Esophagus squamous epithelium (tissue), 5 donors: Measurements from ENCODE around the gene RGS3. TPM values are rescaled to one million over a fixed set of nuclear protein-coding genes. Genes with fewer than 3 reads are reported as not detected.

Experiments used
- DNase-seq: peaks from one replicate; lab custom pipeline; 2025; lab: John Stamatoyannopoulos, UW
- H3K27ac ChIP-seq, 4 donors: fragments of 200-600 bp; sonication (generic); one replicate each; pipeline ENCODE4 v1.5.1; 2016 to 2019; ENCODE audit warnings: mild to moderate bottlenecking in 1 of 4
- H3K27me3 ChIP-seq, 4 donors: fragments of 200-600 bp; sonication (generic); 1 replicate in 3 of 4; 2 replicates in 1 of 4; pipeline versions ENCODE4 v1.5.1 to v1.6.0; 2017 to 2021; ENCODE audit warnings: antibody characterized with exemption in 1 of 4
- H3K36me3 ChIP-seq, 3 donors: fragments of 200-600 bp; sonication (generic); one replicate each; pipeline ENCODE4 v1.5.1; 2016 to 2019
- H3K4me1 ChIP-seq, 3 donors: fragments of 200-600 bp; sonication (generic); one replicate each; pipeline ENCODE4 v1.5.1; 2017 to 2019
- H3K4me3 ChIP-seq, 4 donors: fragments of 200-600 bp; sonication (generic); 1 replicate in 3 of 4; 2 replicates in 1 of 4; pipeline ENCODE4 v1.5.1; 2016 to 2019; ENCODE audit warnings: mild to moderate bottlenecking in 2 of 4, moderate library complexity in 1 of 4
- H3K9me3 ChIP-seq, 3 donors: fragments of 200-600 bp; sonication (generic); one replicate each; pipeline ENCODE4 v1.5.1; 2016 to 2019
- POLR2A ChIP-seq, 4 donors: fragments of 450-650 bp; IDR thresholded peaks; one replicate each; pipeline ENCODE4 v1.6.1; 2017; ENCODE audit warnings: antibody characterized with exemption in 4 of 4, mild to moderate bottlenecking in 4 of 4, moderate library complexity in 3 of 4
- WGBS, 2 donors: methylation state at CpG; one replicate each; pipeline ENCODE4 v1.1.5; 2018; 5-methylcytosine and 5-hydroxymethylcytosine counted together
- intact Hi-C: fragments of 100-400 bp; cut with DNase I; formaldehyde crosslinking; loops from one replicate; pipeline ENCODE4 v1.15.0; 2022
- total RNA-seq, 4 donors: library from RNA; depleted of rRNA; stranded (reverse); fragments of >200 nt; gene quantifications; one replicate each; pipeline ENCODE4 v1.1.0, GENCODE V29; 2016
- TF ChIP-seq, protein P1 (sequence below), 6 experiments: fragments of 450-650 bp in 4 of 6; fragments of 200-600 bp in 2 of 6; sonication (generic) in 2 of 6; IDR thresholded peaks; one replicate each; pipeline ENCODE4 v1.5.1; 2016 to 2019; ENCODE audit warnings: antibody characterized with exemption in 6 of 6, mild to moderate bottlenecking in 4 of 6, moderate library complexity in 4 of 6
- donor health status: DM: yes; HTN: yes; CAD: no.

RGS3 gene
- total RNA-seq, 4 donors from 2014 or later: 9.7 to 16.3 (median 12.7) TPM

DNA sequence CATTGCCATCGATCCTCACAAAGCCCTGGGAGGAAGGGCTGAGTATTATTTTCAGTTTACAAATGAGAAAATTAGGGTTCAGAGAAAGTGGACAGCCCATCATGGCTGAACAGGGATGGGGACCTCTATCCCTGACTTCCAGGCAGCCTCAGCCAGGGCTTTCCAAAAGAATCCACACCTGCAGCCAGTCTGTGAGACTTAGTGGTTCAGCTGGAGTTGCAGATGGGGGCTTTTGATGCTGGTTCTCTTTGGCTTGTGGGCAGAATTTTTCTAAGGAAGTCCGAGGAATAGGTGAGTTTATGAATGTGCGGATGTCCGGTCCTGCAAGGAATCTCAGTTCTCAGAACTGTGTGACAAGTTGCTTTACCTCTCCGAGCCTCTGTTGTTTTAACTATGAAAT, 138.1 kb downstream of the RGS3 start:
- Histone ChIP-seq H3K27me3 (no peaks in the 10 kb centered on the region), H3K27ac (peak overlapping the region in 1 of 4 donors; percentile 40), H3K4me1 (peaks cover 8 to 51% (median 30%) of the 10 kb centered on the region in 3 donors), H3K36me3 (peaks cover 11 to 18% (median 11%) of the 10 kb centered on the region in 3 donors), H3K4me3 (no peak overlapping the region), H3K9me3 (no peaks in the 10 kb centered on the region)
- TF ChIP-seq POLR2A (IDR thresholded peaks at IDR 0.05): no peak
- TF ChIP-seq, protein P1, sequence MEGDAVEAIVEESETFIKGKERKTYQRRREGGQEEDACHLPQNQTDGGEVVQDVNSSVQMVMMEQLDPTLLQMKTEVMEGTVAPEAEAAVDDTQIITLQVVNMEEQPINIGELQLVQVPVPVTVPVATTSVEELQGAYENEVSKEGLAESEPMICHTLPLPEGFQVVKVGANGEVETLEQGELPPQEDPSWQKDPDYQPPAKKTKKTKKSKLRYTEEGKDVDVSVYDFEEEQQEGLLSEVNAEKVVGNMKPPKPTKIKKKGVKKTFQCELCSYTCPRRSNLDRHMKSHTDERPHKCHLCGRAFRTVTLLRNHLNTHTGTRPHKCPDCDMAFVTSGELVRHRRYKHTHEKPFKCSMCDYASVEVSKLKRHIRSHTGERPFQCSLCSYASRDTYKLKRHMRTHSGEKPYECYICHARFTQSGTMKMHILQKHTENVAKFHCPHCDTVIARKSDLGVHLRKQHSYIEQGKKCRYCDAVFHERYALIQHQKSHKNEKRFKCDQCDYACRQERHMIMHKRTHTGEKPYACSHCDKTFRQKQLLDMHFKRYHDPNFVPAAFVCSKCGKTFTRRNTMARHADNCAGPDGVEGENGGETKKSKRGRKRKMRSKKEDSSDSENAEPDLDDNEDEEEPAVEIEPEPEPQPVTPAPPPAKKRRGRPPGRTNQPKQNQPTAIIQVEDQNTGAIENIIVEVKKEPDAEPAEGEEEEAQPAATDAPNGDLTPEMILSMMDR (IDR thresholded peaks at IDR 0.05): no peak
- no peak for DNase-seq
- intact Hi-C loops: no loop called here
- 40 to 62% methylated on average over 4 to 5 of the region's 5 CpGs for WGBS, 2 donors

DNA sequence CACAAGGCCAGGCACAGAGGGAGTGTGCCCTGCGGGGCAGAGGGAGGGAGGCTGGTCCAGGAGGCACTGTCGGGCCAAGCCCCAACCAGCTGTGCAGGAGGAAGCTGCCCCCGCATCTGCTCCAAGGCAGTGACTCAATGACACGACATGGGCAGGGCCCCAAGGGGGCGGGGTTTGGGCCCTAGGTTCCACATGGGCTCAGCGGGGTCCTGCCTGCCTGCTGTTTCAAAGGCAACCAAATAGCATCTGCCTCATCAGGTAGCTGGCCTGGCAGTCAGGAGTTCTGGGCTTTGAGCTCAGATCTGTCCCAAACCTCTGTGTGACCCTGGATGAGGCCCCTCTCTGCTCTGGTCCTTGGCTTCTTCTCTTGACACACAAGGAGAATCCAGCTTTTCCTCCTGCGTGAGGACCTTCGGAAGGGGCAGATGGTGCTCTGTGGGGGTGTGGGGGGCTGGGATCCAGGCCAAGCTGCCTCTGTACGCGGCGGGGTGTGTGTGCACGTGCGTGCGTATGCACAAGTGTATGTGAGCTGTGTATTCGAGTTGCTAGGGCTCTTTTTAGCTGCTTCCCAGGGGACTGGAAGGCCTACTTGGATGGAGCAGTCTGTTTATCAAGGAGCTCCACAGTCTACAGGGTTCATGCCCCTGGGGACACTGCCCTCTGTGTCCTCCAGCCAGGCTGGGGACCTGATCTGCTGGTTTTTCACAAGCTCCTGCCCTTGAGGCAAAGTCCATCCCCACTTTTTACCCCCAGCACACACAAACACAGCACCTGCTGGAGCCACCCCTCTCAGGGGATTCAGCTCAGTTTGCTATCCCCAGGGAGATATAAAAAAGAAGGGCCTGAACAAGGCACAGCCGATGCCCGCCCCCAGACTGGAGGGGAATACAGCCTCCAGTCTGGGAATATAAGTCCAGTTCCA, 138.9 kb downstream of the RGS3 start:
- Histone ChIP-seq H3K9me3 (no peaks in the 10 kb centered on the region), H3K36me3 (peaks cover 3 to 11% (median 6%) of the 10 kb centered on the region in 3 donors), H3K27me3 (no peaks in the 10 kb centered on the region), H3K27ac (peak overlapping the region in 2 of 4 donors; percentile 14 to 40), H3K4me3 (no peak overlapping the region), H3K4me1 (peaks cover 8 to 51% (median 27%) of the 10 kb centered on the region in 3 donors)
- intact Hi-C loops: no loop called here
- no peak for TF ChIP-seq POLR2A (IDR thresholded peaks at IDR 0.05)
- TF ChIP-seq, protein P1 (IDR thresholded peaks at IDR 0.05): no peak
- no peak for DNase-seq
- WGBS, 2 donors: 0 to 27% methylated on average over 1 to 9 of the region's 17 CpGs

DNA sequence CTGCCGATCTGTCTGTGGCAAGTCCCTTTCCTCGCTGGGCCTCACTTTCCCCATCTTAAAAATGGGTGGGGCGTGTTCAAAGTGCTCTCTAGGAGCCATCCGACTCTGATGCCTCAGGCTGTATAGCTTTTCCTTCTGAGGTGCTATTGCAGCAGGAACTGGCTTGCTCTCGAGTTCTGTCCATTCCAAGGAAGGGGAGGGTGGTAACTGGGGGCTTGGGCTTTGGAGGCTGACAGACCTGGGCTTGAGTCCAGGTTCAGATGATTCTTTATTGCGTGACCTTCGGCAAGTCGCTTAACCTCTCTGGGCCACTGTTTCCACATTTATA, 139.5 kb downstream of the RGS3 start:
- peaks cover 0 to 4% (median 0%) of the 10 kb centered on the region in 3 donors for H3K36me3 ChIP-seq
- peaks cover 8 to 51% (median 27%) of the 10 kb centered on the region in 3 donors for H3K4me1 ChIP-seq
- H3K27ac ChIP-seq: peak overlapping the region in 1 of 4 donors; percentile 14
- no peak for DNase-seq
- no peaks in the 10 kb centered on the region for H3K27me3 ChIP-seq
- H3K4me3 ChIP-seq: no peak overlapping the region
- WGBS, 2 donors: 46 to 71% methylated on average over 8 of the region's 8 CpGs
- no peaks in the 10 kb centered on the region for H3K9me3 ChIP-seq
- intact Hi-C loops: no loop called here
- TF ChIP-seq, protein P1 (IDR thresholded peaks at IDR 0.05): no peak
- no peak for TF ChIP-seq POLR2A (IDR thresholded peaks at IDR 0.05)

DNA sequence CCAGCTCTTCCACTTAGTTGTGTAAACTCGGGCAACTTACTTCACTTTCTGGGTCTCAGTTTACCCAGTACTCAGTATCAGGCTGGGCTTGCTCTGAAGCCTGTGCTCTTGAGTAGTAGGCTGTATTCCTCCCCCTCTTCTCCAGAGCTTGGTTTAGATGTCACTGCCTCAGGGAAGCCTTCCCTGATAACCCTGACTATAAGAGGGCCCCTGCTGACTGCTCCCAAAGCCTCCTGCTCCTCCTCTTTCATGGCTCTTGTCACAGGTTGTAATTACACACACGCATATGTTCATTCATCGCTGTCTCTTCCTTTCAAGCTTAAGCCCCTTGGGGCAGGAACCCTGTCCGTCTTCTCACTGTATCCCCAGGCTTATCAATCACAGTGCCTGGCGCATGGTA, 140.2 kb downstream of the RGS3 start:
- WGBS, 2 donors: 82 to 92% methylated on average over 5 of the region's 5 CpGs
- Histone ChIP-seq H3K27ac (no peak overlapping the region), H3K4me3 (no peak overlapping the region), H3K36me3 (no peaks in the 10 kb centered on the region), H3K9me3 (no peaks in the 10 kb centered on the region), H3K4me1 (peaks cover 8 to 46% (median 27%) of the 10 kb centered on the region in 3 donors), H3K27me3 (no peaks in the 10 kb centered on the region)
- intact Hi-C loops: no loop called here
- no peak for TF ChIP-seq POLR2A (IDR thresholded peaks at IDR 0.05)
- TF ChIP-seq, protein P1 (IDR thresholded peaks at IDR 0.05): no peak
- DNase-seq: no peak

DNA sequence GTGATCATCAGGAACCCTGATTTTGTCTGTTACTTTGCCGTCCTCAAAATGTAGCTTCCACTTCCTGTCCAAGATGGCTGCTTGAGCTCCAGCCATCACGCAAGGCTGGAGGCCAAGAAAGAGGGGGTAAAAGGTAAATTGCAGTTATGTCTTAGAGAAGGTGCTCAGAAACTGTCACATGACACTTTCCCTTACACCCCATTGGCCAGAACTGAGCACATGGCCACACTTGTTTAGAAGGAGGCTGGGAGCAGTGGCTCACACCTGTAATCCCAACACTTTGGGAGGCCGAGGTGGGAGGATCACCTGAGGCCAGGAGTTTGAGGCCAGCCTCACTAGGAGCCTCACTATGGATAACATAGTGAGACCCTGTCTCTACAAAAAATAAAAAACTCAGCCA, 140.9 kb downstream of the RGS3 start:
- TF ChIP-seq, protein P1 (IDR thresholded peaks at IDR 0.05): no peak
- TF ChIP-seq POLR2A (IDR thresholded peaks at IDR 0.05): no peak
- DNase-seq: no peak

More for the DNA sequence above, 140.9 kb downstream of the RGS3 start:
- 81 to 91% methylated on average over 3 of the region's 3 CpGs for WGBS, 2 donors
- H3K27me3 ChIP-seq: no peaks in the 10 kb centered on the region
- intact Hi-C loops: no loop called here
- H3K4me3 ChIP-seq: no peak overlapping the region
- H3K9me3 ChIP-seq: no peaks in the 10 kb centered on the region
- H3K27ac ChIP-seq: no peak overlapping the region
- H3K36me3 ChIP-seq: no peaks in the 10 kb centered on the region
- peaks cover 9 to 49% (median 32%) of the 10 kb centered on the region in 3 donors for H3K4me1 ChIP-seq
